Erythroblast (primary cell): ENCODE data around the gene C19orf12.

Experiments
- GATA1 ChIP-seq: IDR thresholded peaks from 2 replicates; pipeline ENCODE4 v1.6.1; 2011; ENCODE audit warnings: low read depth, mild to moderate bottlenecking, control low read depth, low read length, moderate library complexity
- POLR2A ChIP-seq: IDR thresholded peaks from 2 replicates; pipeline ENCODE4 v1.6.1; 2011; ENCODE audit warnings: mild to moderate bottlenecking, low read length

DNA sequence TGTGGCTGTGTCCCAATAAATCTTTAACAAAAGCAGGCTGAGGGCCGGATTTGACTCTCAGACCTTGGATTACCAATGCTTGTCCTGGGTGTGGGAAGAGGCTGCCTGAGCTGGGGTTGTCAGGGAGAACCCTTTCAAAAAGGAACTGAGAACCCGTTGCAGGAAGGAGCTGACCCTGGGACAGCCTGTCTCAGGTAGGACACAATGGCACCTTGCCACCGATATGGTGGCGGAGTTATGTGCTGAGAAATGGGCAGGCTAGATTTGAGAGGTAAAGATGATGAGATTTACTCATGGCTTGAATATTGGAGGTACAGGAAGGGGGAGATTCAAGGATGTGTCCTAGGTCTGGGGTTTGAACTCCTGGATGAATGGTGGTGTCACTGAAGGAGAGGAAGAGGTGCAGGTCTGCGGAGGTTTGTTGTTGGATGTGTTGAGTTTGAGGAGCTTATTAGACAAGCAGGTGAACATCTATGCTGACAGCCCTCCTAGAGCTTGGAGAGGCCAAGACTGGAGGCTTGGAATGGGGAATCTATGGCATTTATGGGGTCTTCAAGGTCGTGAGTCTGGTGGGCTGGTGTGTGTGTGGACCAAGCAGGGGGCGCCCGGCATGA, 42.6 kb downstream of the C19orf12 start:
- no peak for TF ChIP-seq POLR2A
- TF ChIP-seq GATA1, result no peak
